NCI-H1930 (cell line): ENCODE results near the gene NTSR1.

ENCODE experiments used
- DNase-seq, 2 experiments: peaks; one replicate each; lab custom pipeline; 2025; lab: John Stamatoyannopoulos, UW

Gene NTSR1

GRCh38 chr20:62709537-62709905, 885 bp downstream of the NTSR1 start:
- no peak for DNase-seq

- DNase-seq: no peak
Measured at GRCh38 chr20:62710221-62710885, 1.7 kb downstream of the NTSR1 start.

- no peak for DNase-seq
Measured at GRCh38 chr20:62710886-62711702, 2.5 kb downstream of the NTSR1 start.

GRCh38 chr20:62711703-62712101, 3.1 kb downstream of the NTSR1 start:
- DNase-seq: no peak

GRCh38 chr20:62712606-62713005, 4.0 kb downstream of the NTSR1 start:
- DNase-seq: no peak

- DNase-seq: no peak
Measured at GRCh38 chr20:62714006-62714405, 5.4 kb downstream of the NTSR1 start.

- DNase-seq: no peak
Measured at GRCh38 chr20:62714799-62715198, 6.2 kb downstream of the NTSR1 start.

- DNase-seq: no peak
Measured at GRCh38 chr20:62715201-62715600, 6.6 kb downstream of the NTSR1 start.

- DNase-seq: no peak
Measured at GRCh38 chr20:62716198-62716940, 7.7 kb downstream of the NTSR1 start.

- no peak for DNase-seq
Measured at GRCh38 chr20:62716941-62717310, 8.3 kb downstream of the NTSR1 start.

- no peak for DNase-seq
Measured at GRCh38 chr20:62717933-62718332, 9.3 kb downstream of the NTSR1 start.

GRCh38 chr20:62718546-62718945, 9.9 kb downstream of the NTSR1 start:
- no peak for DNase-seq

- DNase-seq: no peak
Measured at GRCh38 chr20:62719250-62719935, 10.8 kb downstream of the NTSR1 start.

- DNase-seq: no peak
Measured at GRCh38 chr20:62721511-62722370, 13.1 kb downstream of the NTSR1 start.

- no peak for DNase-seq
Measured at GRCh38 chr20:62722627-62723026, 14.0 kb downstream of the NTSR1 start.

GRCh38 chr20:62723351-62723750, 14.7 kb downstream of the NTSR1 start:
- no peak for DNase-seq

GRCh38 chr20:62723768-62724450, 15.3 kb downstream of the NTSR1 start:
- DNase-seq: no peak

- no peak for DNase-seq
Measured at GRCh38 chr20:62724692-62725595, 16.3 kb downstream of the NTSR1 start.

GRCh38 chr20:62725596-62726268, 17.1 kb downstream of the NTSR1 start:
- DNase-seq: no peak
